WTC11 (cell line): ENCODE results near the gene TMEM115. TPM values are rescaled to one million over a fixed set of nuclear protein-coding genes. Genes with fewer than 3 reads are reported as not detected.

Source experiments
- ATAC-seq: fragments of 200-7000 bp; cut with Tn5 transposase; 2 replicates; pipeline ENCODE4 v1.10.0; 2021; ENCODE audit warnings: mild to moderate bottlenecking, moderate library complexity
- CTCF ChIA-PET: fragments of 300-600 bp; sonication (Branson Sonifier 250); formaldehyde crosslinking; loops from one replicate; lab custom pipeline; 2021; ENCODE audit warnings: antibody characterized with exemption; lab: Charles Lee
- POLR2A ChIA-PET: fragments of 350-600 bp; sonication (Branson Sonifier 250); formaldehyde crosslinking; loops from one replicate; lab custom pipeline; 2021; ENCODE audit warnings: antibody characterized with exemption; lab: Charles Lee
- DNase-seq: peaks from one replicate; pipeline ENCODE4 v3.0.0; 2021; ENCODE audit warnings: low spot score
- H3K27ac Mint-ChIP-seq: 2 replicates; pipeline ENCODE4 v1.8.0; 2021; ENCODE audit warnings: mixed read lengths
- H3K27me3 Mint-ChIP-seq: 2 replicates; pipeline ENCODE4 v1.8.0; 2021; ENCODE audit warnings: low read depth, mild to moderate bottlenecking, moderate library complexity, mixed read lengths
- H3K36me3 Mint-ChIP-seq: 2 replicates; pipeline ENCODE4 v1.8.0; 2021; ENCODE audit warnings: mixed read lengths
- H3K4me1 Mint-ChIP-seq: 2 replicates; pipeline ENCODE4 v1.8.0; 2022; ENCODE audit warnings: mixed read lengths
- H3K4me3 Mint-ChIP-seq: 2 replicates; pipeline ENCODE4 v1.8.0; 2021; ENCODE audit warnings: mild to moderate bottlenecking, moderate library complexity, mixed read lengths
- H3K9me3 Mint-ChIP-seq: 2 replicates; pipeline ENCODE4 v1.8.0; 2021; ENCODE audit warnings: mixed read lengths
- CREB1 ChIP-seq: sonication (generic); formaldehyde crosslinking; IDR thresholded peaks from 2 replicates; pipeline ENCODE4 v1.8.0; 2023; ENCODE audit warnings: mild to moderate bottlenecking, missing genetic modification reagents
- FOXJ3 ChIP-seq: sonication (generic); formaldehyde crosslinking; IDR thresholded peaks from 2 replicates; pipeline ENCODE4 v1.9.0; 2021; ENCODE audit warnings: missing genetic modification reagents, mild to moderate bottlenecking, borderline replicate concordance
- FOXP1 ChIP-seq: sonication (generic); formaldehyde crosslinking; IDR thresholded peaks from 2 replicates; pipeline ENCODE4 v1.8.0; 2022; ENCODE audit warnings: missing genetic modification reagents, mild to moderate bottlenecking, moderate library complexity, borderline replicate concordance
- JUN ChIP-seq: sonication (generic); formaldehyde crosslinking; IDR thresholded peaks from 2 replicates; pipeline ENCODE4 v1.8.0; 2023; ENCODE audit warnings: mild to moderate bottlenecking, missing genetic modification reagents
- NFATC4 ChIP-seq: fragments of 250-450 bp; sonication (Bioruptor Pico); IDR thresholded peaks from 2 replicates; pipeline ENCODE4 v1.9.0; 2021; ENCODE audit warnings: mild to moderate bottlenecking
- NR1H2 ChIP-seq: sonication (generic); formaldehyde crosslinking; IDR thresholded peaks from 2 replicates; pipeline ENCODE4 v1.9.0; 2021; ENCODE audit warnings: mild to moderate bottlenecking, moderate library complexity, missing genetic modification reagents
- NR2C2 ChIP-seq: sonication (generic); formaldehyde crosslinking; IDR thresholded peaks from 2 replicates; pipeline ENCODE4 v1.8.0; 2022; ENCODE audit warnings: mild to moderate bottlenecking, missing genetic modification reagents
- RELA ChIP-seq: sonication (generic); formaldehyde crosslinking; IDR thresholded peaks from 2 replicates; pipeline ENCODE4 v1.8.1; 2022; ENCODE audit warnings: missing genetic modification reagents, mild to moderate bottlenecking, borderline replicate concordance
- SP1 ChIP-seq: sonication (generic); formaldehyde crosslinking; conservative IDR thresholded peaks from 2 replicates; pipeline ENCODE4 v1.8.1; 2022; ENCODE audit warnings: missing genetic modification reagents
- ZNF138 ChIP-seq: sonication (generic); formaldehyde crosslinking; conservative IDR thresholded peaks from 2 replicates; pipeline ENCODE4 v1.8.1; 2022; ENCODE audit warnings: mild to moderate bottlenecking, moderate library complexity, missing genetic modification reagents
- ZNF219 ChIP-seq: sonication (generic); formaldehyde crosslinking; IDR thresholded peaks from 2 replicates; pipeline ENCODE4 v1.8.0; 2023; ENCODE audit warnings: missing genetic modification reagents, mild to moderate bottlenecking, borderline replicate concordance
- ZNF263 ChIP-seq: sonication (generic); formaldehyde crosslinking; IDR thresholded peaks from 2 replicates; pipeline ENCODE4 v1.8.1; 2022; ENCODE audit warnings: low read depth, mild to moderate bottlenecking, moderate library complexity, missing genetic modification reagents
- ZNF671 ChIP-seq: fragments of 250-450 bp; sonication (Bioruptor Pico); IDR thresholded peaks from 2 replicates; pipeline ENCODE4 v1.8.0; 2021; ENCODE audit warnings: mild to moderate bottlenecking
- total RNA-seq: library from RNA; stranded (reverse); gene quantifications from 3 replicates; pipeline ENCODE4 v1.2.3, GENCODE V29; 2021
- TF ChIP-seq, protein P1 (sequence below): fragments of 250-450 bp; sonication (Bioruptor Pico); IDR thresholded peaks from 2 replicates; pipeline ENCODE4 v1.9.0; 2021; ENCODE audit warnings: mild to moderate bottlenecking, borderline replicate concordance
- TF ChIP-seq, protein P2 (sequence below): sonication (generic); formaldehyde crosslinking; IDR thresholded peaks from 2 replicates; pipeline ENCODE4 v1.8.0; 2023; ENCODE audit warnings: missing genetic modification reagents
- TF ChIP-seq, protein P3 (sequence below): sonication (generic); formaldehyde crosslinking; IDR thresholded peaks from 2 replicates; pipeline ENCODE4 v1.8.0; 2022; ENCODE audit warnings: mild to moderate bottlenecking, missing genetic modification reagents
- TF ChIP-seq, protein P4 (sequence below): fragments of 250-450 bp; sonication (Bioruptor Pico); IDR thresholded peaks from 2 replicates; pipeline ENCODE4 v2.1.2; 2022; ENCODE audit warnings: mild to moderate bottlenecking, moderate library complexity
- TF ChIP-seq, protein P5 (sequence below): sonication (generic); formaldehyde crosslinking; IDR thresholded peaks from 2 replicates; pipeline ENCODE4 v1.8.1; 2022; ENCODE audit warnings: low read depth, mild to moderate bottlenecking, moderate library complexity, missing genetic modification reagents, borderline replicate concordance
- TF ChIP-seq, protein P6 (sequence below): fragments of 250-450 bp; sonication (Bioruptor Pico); IDR thresholded peaks from 2 replicates; pipeline ENCODE4 v1.9.0; 2021; ENCODE audit warnings: moderate library complexity, mild to moderate bottlenecking, inconsistent platforms, borderline replicate concordance
- TF ChIP-seq, protein P7 (sequence below): sonication (generic); formaldehyde crosslinking; conservative IDR thresholded peaks from 2 replicates; pipeline ENCODE4 v1.8.1; 2022; ENCODE audit warnings: mild to moderate bottlenecking, missing genetic modification reagents
- TF ChIP-seq, protein P8 (sequence below): sonication (generic); formaldehyde crosslinking; IDR thresholded peaks from 2 replicates; pipeline ENCODE4 v1.8.1; 2022; ENCODE audit warnings: mild to moderate bottlenecking, moderate library complexity, missing genetic modification reagents
- TF ChIP-seq, protein P9 (sequence below): fragments of 250-450 bp; sonication (Bioruptor Pico); IDR thresholded peaks from 2 replicates; pipeline ENCODE4 v1.9.0; 2021; ENCODE audit warnings: mild to moderate bottlenecking
- TF ChIP-seq, protein P10 (sequence below): sonication (generic); formaldehyde crosslinking; IDR thresholded peaks from 2 replicates; pipeline ENCODE4 v1.8.0; 2022; ENCODE audit warnings: mild to moderate bottlenecking, missing genetic modification reagents

The TMEM115 gene
- total RNA-seq, 1 experiment from 2014 or later: 30.0 TPM

DNA sequence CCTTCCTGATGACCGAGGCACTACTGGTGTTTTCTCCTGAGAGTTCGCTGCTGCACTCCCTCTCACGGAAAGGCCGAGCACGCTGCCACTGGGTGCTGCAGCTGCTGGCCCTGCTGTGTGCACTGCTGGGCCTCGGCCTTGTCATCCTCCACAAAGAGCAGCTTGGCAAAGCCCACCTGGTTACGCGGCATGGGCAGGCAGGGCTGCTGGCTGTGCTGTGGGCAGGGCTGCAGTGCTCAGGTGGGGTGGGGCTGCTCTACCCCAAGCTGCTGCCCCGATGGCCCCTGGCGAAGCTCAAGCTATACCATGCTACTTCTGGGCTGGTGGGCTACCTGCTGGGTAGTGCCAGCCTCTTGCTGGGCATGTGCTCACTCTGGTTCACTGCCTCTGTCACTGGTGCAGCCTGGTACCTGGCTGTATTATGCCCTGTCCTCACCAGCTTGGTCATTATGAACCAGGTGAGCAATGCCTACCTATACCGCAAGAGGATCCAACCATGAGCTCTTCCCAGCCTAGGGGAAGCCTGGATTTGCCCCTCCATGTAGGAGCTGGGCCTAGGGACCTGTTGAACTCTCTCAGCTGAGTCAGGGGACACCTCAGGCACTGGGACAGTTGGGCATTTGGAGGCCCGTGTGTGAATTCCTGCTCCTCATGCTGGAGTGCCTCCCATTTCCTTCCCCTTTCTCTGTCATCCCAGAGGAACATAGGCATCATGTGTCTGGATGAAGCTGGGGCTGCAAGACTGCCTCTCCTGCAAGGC, 5.9 kb downstream of the TMEM115 start (continued):
- TF ChIP-seq, protein P1, sequence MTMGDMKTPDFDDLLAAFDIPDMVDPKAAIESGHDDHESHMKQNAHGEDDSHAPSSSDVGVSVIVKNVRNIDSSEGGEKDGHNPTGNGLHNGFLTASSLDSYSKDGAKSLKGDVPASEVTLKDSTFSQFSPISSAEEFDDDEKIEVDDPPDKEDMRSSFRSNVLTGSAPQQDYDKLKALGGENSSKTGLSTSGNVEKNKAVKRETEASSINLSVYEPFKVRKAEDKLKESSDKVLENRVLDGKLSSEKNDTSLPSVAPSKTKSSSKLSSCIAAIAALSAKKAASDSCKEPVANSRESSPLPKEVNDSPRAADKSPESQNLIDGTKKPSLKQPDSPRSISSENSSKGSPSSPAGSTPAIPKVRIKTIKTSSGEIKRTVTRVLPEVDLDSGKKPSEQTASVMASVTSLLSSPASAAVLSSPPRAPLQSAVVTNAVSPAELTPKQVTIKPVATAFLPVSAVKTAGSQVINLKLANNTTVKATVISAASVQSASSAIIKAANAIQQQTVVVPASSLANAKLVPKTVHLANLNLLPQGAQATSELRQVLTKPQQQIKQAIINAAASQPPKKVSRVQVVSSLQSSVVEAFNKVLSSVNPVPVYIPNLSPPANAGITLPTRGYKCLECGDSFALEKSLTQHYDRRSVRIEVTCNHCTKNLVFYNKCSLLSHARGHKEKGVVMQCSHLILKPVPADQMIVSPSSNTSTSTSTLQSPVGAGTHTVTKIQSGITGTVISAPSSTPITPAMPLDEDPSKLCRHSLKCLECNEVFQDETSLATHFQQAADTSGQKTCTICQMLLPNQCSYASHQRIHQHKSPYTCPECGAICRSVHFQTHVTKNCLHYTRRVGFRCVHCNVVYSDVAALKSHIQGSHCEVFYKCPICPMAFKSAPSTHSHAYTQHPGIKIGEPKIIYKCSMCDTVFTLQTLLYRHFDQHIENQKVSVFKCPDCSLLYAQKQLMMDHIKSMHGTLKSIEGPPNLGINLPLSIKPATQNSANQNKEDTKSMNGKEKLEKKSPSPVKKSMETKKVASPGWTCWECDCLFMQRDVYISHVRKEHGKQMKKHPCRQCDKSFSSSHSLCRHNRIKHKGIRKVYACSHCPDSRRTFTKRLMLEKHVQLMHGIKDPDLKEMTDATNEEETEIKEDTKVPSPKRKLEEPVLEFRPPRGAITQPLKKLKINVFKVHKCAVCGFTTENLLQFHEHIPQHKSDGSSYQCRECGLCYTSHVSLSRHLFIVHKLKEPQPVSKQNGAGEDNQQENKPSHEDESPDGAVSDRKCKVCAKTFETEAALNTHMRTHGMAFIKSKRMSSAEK (CRISPR knock-in tag): no peak
- TF ChIP-seq, protein P2, sequence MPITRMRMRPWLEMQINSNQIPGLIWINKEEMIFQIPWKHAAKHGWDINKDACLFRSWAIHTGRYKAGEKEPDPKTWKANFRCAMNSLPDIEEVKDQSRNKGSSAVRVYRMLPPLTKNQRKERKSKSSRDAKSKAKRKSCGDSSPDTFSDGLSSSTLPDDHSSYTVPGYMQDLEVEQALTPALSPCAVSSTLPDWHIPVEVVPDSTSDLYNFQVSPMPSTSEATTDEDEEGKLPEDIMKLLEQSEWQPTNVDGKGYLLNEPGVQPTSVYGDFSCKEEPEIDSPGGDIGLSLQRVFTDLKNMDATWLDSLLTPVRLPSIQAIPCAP (CRISPR knock-in tag): no peak
- no peak for TF ChIP-seq JUN
- TF ChIP-seq ZNF671 (CRISPR knock-in tag): no peak
- TF ChIP-seq NR1H2 (CRISPR knock-in tag): no peak
- TF ChIP-seq, protein P3, sequence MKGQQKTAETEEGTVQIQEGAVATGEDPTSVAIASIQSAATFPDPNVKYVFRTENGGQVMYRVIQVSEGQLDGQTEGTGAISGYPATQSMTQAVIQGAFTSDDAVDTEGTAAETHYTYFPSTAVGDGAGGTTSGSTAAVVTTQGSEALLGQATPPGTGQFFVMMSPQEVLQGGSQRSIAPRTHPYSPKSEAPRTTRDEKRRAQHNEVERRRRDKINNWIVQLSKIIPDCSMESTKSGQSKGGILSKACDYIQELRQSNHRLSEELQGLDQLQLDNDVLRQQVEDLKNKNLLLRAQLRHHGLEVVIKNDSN (CRISPR knock-in tag): no peak
- no peak for TF ChIP-seq FOXP1
- no peak for TF ChIP-seq NFATC4 (CRISPR knock-in tag)
- TF ChIP-seq NR2C2 (CRISPR knock-in tag): no peak
- no peak for TF ChIP-seq ZNF263 (CRISPR knock-in tag)
- no peak for TF ChIP-seq SP1
- TF ChIP-seq ZNF219 (CRISPR knock-in tag): no peak

DNA sequence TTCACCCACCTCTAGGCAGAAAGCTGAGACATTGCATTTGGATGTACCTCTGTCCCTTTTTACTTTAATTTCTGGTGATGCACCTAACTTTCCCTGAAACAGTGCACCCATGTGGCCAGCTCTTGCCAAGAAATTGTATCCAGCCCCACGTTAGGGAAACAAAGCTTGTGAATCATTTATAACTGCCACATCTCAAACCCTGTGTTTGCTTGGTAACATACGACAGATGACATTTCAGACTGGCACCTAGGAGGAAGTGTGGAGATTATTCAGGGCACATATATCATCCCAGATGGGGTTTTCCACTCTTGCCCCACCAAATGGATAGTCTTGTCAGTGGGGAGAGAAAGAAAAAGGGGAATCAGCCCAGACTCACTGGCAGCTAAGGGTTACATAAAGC, 6.5 kb downstream of the TMEM115 start:
- Mint-ChIP-seq H3K4me3 (no peak overlapping the region), H3K27ac (no peak overlapping the region), H3K27me3 (no peaks in the 10 kb centered on the region), H3K9me3 (no peaks in the 10 kb centered on the region), H3K4me1 (peaks cover 22% of the 10 kb centered on the region), H3K36me3 (peaks cover 17% of the 10 kb centered on the region)
- POLR2A ChIA-PET: no interaction called here
- ATAC-seq (no peak), DNase-seq (no peak)
- CTCF ChIA-PET: interaction anchor here (0.6 to 2.1 kb wide), 8 partner anchors 12 to 215 kb away, joined by 3 to 10 read pairs (median 4); partner anchors contain the start of genes C3orf18, HYAL1 and RASSF1
- TF ChIP-seq, protein P4, sequence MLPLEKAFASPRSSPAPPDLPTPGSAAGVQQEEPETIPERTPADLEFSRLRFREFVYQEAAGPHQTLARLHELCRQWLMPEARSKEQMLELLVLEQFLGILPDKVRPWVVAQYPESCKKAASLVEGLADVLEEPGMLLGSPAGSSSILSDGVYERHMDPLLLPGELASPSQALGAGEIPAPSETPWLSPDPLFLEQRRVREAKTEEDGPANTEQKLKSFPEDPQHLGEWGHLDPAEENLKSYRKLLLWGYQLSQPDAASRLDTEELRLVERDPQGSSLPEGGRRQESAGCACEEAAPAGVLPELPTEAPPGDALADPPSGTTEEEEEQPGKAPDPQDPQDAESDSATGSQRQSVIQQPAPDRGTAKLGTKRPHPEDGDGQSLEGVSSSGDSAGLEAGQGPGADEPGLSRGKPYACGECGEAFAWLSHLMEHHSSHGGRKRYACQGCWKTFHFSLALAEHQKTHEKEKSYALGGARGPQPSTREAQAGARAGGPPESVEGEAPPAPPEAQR (CRISPR knock-in tag): no peak
- no peak for TF ChIP-seq RELA (CRISPR knock-in tag)
- no peak for TF ChIP-seq FOXJ3 (CRISPR knock-in tag)
- TF ChIP-seq, protein P5, sequence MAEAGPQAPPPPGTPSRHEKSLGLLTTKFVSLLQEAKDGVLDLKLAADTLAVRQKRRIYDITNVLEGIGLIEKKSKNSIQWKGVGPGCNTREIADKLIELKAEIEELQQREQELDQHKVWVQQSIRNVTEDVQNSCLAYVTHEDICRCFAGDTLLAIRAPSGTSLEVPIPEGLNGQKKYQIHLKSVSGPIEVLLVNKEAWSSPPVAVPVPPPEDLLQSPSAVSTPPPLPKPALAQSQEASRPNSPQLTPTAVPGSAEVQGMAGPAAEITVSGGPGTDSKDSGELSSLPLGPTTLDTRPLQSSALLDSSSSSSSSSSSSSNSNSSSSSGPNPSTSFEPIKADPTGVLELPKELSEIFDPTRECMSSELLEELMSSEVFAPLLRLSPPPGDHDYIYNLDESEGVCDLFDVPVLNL (CRISPR knock-in tag): no peak
- TF ChIP-seq, protein P6, sequence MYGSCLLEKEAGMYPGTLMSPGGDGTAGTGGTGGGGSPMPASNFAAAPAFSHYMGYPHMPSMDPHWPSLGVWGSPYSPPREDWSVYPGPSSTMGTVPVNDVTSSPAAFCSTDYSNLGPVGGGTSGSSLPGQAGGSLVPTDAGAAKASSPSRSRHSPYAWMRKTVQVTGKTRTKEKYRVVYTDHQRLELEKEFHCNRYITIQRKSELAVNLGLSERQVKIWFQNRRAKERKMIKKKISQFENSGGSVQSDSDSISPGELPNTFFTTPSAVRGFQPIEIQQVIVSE (CRISPR knock-in tag): no peak
- no peak for TF ChIP-seq FOXP1
- TF ChIP-seq ZNF138 (CRISPR knock-in tag): no peak
- TF ChIP-seq, protein P7, sequence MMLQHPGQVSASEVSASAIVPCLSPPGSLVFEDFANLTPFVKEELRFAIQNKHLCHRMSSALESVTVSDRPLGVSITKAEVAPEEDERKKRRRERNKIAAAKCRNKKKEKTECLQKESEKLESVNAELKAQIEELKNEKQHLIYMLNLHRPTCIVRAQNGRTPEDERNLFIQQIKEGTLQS (CRISPR knock-in tag): no peak
- TF ChIP-seq ZNF263 (CRISPR knock-in tag): no peak
- TF ChIP-seq, protein P8, sequence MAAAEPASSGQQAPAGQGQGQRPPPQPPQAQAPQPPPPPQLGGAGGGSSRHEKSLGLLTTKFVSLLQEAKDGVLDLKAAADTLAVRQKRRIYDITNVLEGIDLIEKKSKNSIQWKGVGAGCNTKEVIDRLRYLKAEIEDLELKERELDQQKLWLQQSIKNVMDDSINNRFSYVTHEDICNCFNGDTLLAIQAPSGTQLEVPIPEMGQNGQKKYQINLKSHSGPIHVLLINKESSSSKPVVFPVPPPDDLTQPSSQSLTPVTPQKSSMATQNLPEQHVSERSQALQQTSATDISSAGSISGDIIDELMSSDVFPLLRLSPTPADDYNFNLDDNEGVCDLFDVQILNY (CRISPR knock-in tag): no peak
- TF ChIP-seq CREB1 (CRISPR knock-in tag): no peak
- TF ChIP-seq, protein P9, sequence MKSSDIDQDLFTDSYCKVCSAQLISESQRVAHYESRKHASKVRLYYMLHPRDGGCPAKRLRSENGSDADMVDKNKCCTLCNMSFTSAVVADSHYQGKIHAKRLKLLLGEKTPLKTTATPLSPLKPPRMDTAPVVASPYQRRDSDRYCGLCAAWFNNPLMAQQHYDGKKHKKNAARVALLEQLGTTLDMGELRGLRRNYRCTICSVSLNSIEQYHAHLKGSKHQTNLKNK (CRISPR knock-in tag): no peak
- TF ChIP-seq, protein P10, sequence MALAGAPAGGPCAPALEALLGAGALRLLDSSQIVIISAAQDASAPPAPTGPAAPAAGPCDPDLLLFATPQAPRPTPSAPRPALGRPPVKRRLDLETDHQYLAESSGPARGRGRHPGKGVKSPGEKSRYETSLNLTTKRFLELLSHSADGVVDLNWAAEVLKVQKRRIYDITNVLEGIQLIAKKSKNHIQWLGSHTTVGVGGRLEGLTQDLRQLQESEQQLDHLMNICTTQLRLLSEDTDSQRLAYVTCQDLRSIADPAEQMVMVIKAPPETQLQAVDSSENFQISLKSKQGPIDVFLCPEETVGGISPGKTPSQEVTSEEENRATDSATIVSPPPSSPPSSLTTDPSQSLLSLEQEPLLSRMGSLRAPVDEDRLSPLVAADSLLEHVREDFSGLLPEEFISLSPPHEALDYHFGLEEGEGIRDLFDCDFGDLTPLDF: no peak
